A673 (cell line): ENCODE measurements around the gene ECE1. TPM values are rescaled to one million over a fixed set of nuclear protein-coding genes. Genes with fewer than 3 reads are reported as not detected.

Experiments used
- BruUV-seq: library from RNA; stranded (reverse); fragments of 400-500 nt; replicated peaks from 2 replicates; lab custom pipeline; 2021; lab: Mats Ljungman, UMichigan
- CTCF ChIA-PET: fragments of 300-600 bp; sonication (Branson Sonifier 250); formaldehyde crosslinking; loops from one replicate; lab custom pipeline; 2022; ENCODE audit warnings: antibody characterized with exemption; lab: Charles Lee
- POLR2A ChIA-PET: fragments of 300-600 bp; sonication (Branson Sonifier 250); formaldehyde crosslinking; loops from one replicate; lab custom pipeline; 2022; ENCODE audit warnings: antibody characterized with exemption; ENCODE audit not compliant: low non-redundant PET; lab: Charles Lee
- DNase-seq: peaks from one replicate; pipeline ENCODE4 v3.0.0-alpha.2; 2015; ENCODE audit warnings: low spot score
- H3K27ac ChIP-seq: fragments of 200-600 bp; sonication (generic); 2 replicates; pipeline ENCODE4 v1.5.1; 2016; ENCODE audit warnings: mixed run types, low read depth, mild to moderate bottlenecking, mixed read lengths, antibody characterized with exemption, low read length; ENCODE audit not compliant: poor library complexity, severe bottlenecking
- H3K27me3 ChIP-seq: fragments of 200-600 bp; sonication (generic); replicated peaks from 2 replicates; pipeline ENCODE4 v1.6.1; 2017; ENCODE audit warnings: mixed run types, low read depth, mild to moderate bottlenecking, mixed read lengths, antibody characterized with exemption, low read length; ENCODE audit not compliant: insufficient read depth, poor library complexity
- H3K36me3 ChIP-seq: fragments of 200-600 bp; sonication (generic); 2 replicates; pipeline ENCODE4 v1.6.1; 2016; ENCODE audit warnings: mixed run types, mild to moderate bottlenecking, mixed read lengths, antibody characterized with exemption, low read length; ENCODE audit not compliant: insufficient read depth, poor library complexity, severe bottlenecking
- H3K4me1 ChIP-seq: fragments of 200-600 bp; sonication (generic); 2 replicates; pipeline ENCODE4 v1.6.1; 2017; ENCODE audit warnings: mixed run types, mild to moderate bottlenecking, mixed read lengths, antibody characterized with exemption, low read length; ENCODE audit not compliant: insufficient read depth, poor library complexity, severe bottlenecking
- H3K4me3 ChIP-seq: fragments of 200-600 bp; sonication (generic); 2 replicates; pipeline ENCODE4 v1.5.1; 2016; ENCODE audit warnings: low read depth, mixed run types, mild to moderate bottlenecking, mixed read lengths, low read length; ENCODE audit not compliant: poor library complexity, severe bottlenecking
- H3K9me3 ChIP-seq: fragments of 200-600 bp; sonication (generic); 2 replicates; pipeline ENCODE4 v1.6.1; 2016; ENCODE audit warnings: mixed run types, low read depth, mild to moderate bottlenecking, mixed read lengths, antibody characterized with exemption, low read length; ENCODE audit not compliant: poor library complexity, severe bottlenecking
- CTCF ChIP-seq: fragments of 300-800, 200-600 bp; sonication (generic); conservative IDR thresholded peaks from 2 replicates; pipeline ENCODE4 v1.5.1; 2017; ENCODE audit warnings: low read depth, mild to moderate bottlenecking, antibody characterized with exemption, low read length, moderate library complexity, mixed read lengths
- EZH2 ChIP-seq: fragments of 200-600 bp; sonication (generic); IDR thresholded peaks from 2 replicates; pipeline ENCODE4 v1.6.1; 2017; ENCODE audit warnings: borderline replicate concordance, low read depth, mild to moderate bottlenecking, mixed read lengths, antibody characterized with exemption, low read length; ENCODE audit not compliant: poor library complexity, severe bottlenecking
- intact Hi-C: fragments of 100-400 bp; cut with micrococcal nuclease; formaldehyde crosslinking; loops from one replicate; pipeline ENCODE4 v1.10.0; 2022; ENCODE audit not compliant: unreplicated experiment
- total RNA-seq: library from RNA; stranded (reverse); gene quantifications from 2 replicates; pipeline ENCODE4 v1.2.3, GENCODE V29; 2021

Gene ECE1
- total RNA-seq, 1 experiment from 2014 or later = 31.5 TPM

GRCh38 chr1:21280482-21280881, 9.8 kb downstream of the ECE1 start:
- Histone ChIP-seq H3K27me3 (no peaks in the 10 kb centered on the region), H3K4me1 (no peaks in the 10 kb centered on the region), H3K36me3 (no peaks in the 10 kb centered on the region), H3K9me3 (no peaks in the 10 kb centered on the region), H3K27ac (no peak overlapping the region), H3K4me3 (no peak overlapping the region)
- ChIA-PET POLR2A (interaction anchor here (0.7 kb wide), 1 partner anchor 51 kb away, joined by 3 read pairs; no protein-coding TSS in a partner anchor), CTCF (interaction anchor here (1.7 kb wide), 1 partner anchor 11 kb away, joined by 9 read pairs; no protein-coding TSS in a partner anchor)
- no peak for DNase-seq
- TF ChIP-seq EZH2 = no peak
- no peak for TF ChIP-seq CTCF
- intact Hi-C loops = no loop called here
- no TSS peak for BruUV-seq

- Histone ChIP-seq H3K4me1 (no peaks in the 10 kb centered on the region), H3K4me3 (no peak overlapping the region), H3K27ac (no peak overlapping the region), H3K27me3 (no peaks in the 10 kb centered on the region), H3K36me3 (no peaks in the 10 kb centered on the region), H3K9me3 (no peaks in the 10 kb centered on the region)
- no TSS peak for BruUV-seq
- ChIA-PET CTCF (interaction anchor here (1.7 kb wide), 1 partner anchor 10 kb away, joined by 9 read pairs; no protein-coding TSS in a partner anchor), POLR2A (interaction anchor here (0.7 kb wide), 1 partner anchor 51 kb away, joined by 3 read pairs; no protein-coding TSS in a partner anchor)
- no peak for TF ChIP-seq CTCF
- no peak for TF ChIP-seq EZH2
- intact Hi-C loops = no loop called here
- DNase-seq = no peak
These were observed 10.2 kb downstream of the ECE1 start for GRCh38 chr1:21280011-21280471.

DNA sequence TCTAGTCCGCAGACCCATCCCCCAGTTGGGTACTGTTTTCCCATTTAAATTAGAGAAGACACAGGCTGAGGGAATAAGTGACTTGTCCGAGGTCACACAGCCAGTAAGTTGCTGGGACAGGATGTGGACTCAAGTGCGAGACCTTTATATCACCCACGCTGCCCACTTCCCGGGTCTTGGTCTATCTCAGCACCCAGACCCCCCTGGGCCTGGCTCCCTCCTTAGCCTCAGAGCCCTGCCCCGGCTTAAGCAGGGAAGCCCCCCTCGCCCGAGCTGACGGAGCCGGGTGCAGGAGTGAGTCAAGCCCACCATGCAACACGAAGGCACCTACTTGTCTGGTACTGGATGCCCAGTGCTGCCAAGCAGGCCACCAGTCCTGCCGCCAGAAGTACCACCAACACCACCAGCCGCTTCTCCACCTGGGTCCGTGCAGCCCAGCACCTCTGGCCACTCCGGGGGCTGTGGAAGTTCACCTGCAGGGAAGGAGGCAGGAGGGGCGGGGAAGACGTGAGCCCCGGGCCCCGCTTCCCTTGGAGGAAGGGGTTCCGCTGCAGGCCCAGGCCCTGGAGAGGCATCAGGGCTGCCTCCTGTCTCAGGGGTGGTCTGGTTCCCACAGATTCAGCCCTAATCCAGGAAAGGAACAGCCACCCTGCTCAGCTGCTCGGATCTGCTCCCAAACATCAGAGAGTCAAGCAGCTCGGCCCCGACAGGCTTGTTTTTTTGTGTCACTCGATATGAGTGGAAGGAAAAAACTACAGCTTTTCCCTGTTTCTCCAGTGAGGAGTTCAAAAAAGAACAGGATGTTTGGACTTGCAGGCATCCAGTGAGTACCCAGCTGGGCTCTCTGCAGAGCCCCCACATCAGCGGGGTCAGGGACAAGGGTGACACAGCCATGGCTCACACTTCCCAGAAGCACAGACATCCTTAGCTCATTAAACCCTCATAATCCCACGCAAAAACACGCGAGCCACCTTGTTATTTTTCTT, 11.1 kb downstream of the ECE1 start:
- Histone ChIP-seq H3K27ac (no peak overlapping the region), H3K9me3 (no peaks in the 10 kb centered on the region), H3K36me3 (no peaks in the 10 kb centered on the region), H3K27me3 (no peaks in the 10 kb centered on the region), H3K4me3 (no peak overlapping the region), H3K4me1 (no peaks in the 10 kb centered on the region)
- DNase-seq = no peak
- intact Hi-C loops = no loop called here
- TF ChIP-seq EZH2 (no peak), CTCF (no peak)
- CTCF ChIA-PET = interaction anchor here (1.7 kb wide), 1 partner anchor 9 kb away, joined by 9 read pairs; no protein-coding TSS in a partner anchor
- POLR2A ChIA-PET = no interaction called here
- no TSS peak for BruUV-seq
